Gastrocnemius medialis (tissue), 4 donors: ENCODE measurements around the gene CDH4. TPM values are rescaled to one million over a fixed set of nuclear protein-coding genes. Genes with fewer than 3 reads are reported as not detected.

Source experiments
- ATAC-seq, 2 donors: fragments of 150-250 bp; one replicate each; pipeline ENCODE4 v1.9.1; 2016
- DNase-seq, 2 donors: peaks; one replicate each; pipeline ENCODE4 v3.0.0-alpha.2; 2019
- H3K27ac ChIP-seq, 4 donors: fragments of 200-600 bp; sonication (generic); 1 replicate in 1 of 4; 2 replicates in 3 of 4; pipeline ENCODE4 v1.5.1; 2016 to 2018; ENCODE audit warnings: mild to moderate bottlenecking in 2 of 4, moderate library complexity in 1 of 4
- H3K27me3 ChIP-seq, 3 donors: fragments of 200-600 bp; sonication (generic) in 2 of 3; 1 replicate in 1 of 3; 2 replicates in 2 of 3; pipeline versions ENCODE4 v1.5.1 to v1.6.0; 2016 to 2019; ENCODE audit warnings: mild to moderate bottlenecking in 1 of 3, moderate library complexity in 1 of 3
- H3K36me3 ChIP-seq, 2 donors: fragments of 200-600 bp; sonication (generic) in 1 of 2; one replicate each; pipeline ENCODE4 v1.5.1; 2017 to 2018
- H3K4me1 ChIP-seq, 2 donors: fragments of 200-600 bp; sonication (generic) in 1 of 2; one replicate each; pipeline ENCODE4 v1.5.1; 2016 to 2017; ENCODE audit warnings: mild to moderate bottlenecking in 2 of 2
- H3K4me3 ChIP-seq, 4 donors: fragments of 200-600 bp; sonication (generic) in 3 of 4; 1 replicate in 1 of 4; 2 replicates in 3 of 4; pipeline ENCODE4 v1.5.1; 2016 to 2019; ENCODE audit warnings: mild to moderate bottlenecking in 2 of 4
- H3K9me3 ChIP-seq, 3 donors: fragments of 200-600 bp; sonication (generic) in 2 of 3; 1 replicate in 1 of 3; 2 replicates in 2 of 3; pipeline ENCODE4 v1.5.1; 2016 to 2019
- POLR2A ChIP-seq, 2 donors: fragments of 450-650 bp; IDR thresholded peaks; one replicate each; pipeline ENCODE4 v1.6.1; 2017; ENCODE audit warnings: antibody characterized with exemption in 2 of 2, mild to moderate bottlenecking in 2 of 2, moderate library complexity in 2 of 2
- in situ Hi-C, 4 donors: fragments of 200-750 bp; cut with MboI; loops; one replicate each; pipeline versions ENCODE4 v1.15.0 to v1.8.0; 2017; ENCODE audit warnings: low sequenced_read_pairs in 4 of 4
- intact Hi-C: fragments of 100-400 bp; cut with DNase I; formaldehyde crosslinking; loops from one replicate; pipeline ENCODE4 v1.15.1; 2023; ENCODE audit warnings: low total_unique reads
- total RNA-seq, 4 donors: library from RNA; depleted of rRNA; stranded (reverse); fragments of >200 nt; gene quantifications; one replicate each; pipeline versions ENCODE4 v1.1.0 to v1.2.3, GENCODE V29; 2016
- TF ChIP-seq, protein P1 (sequence below), 5 experiments: fragments of 450-650 bp in 3 of 5; fragments of 200-600 bp in 2 of 5; sonication (generic) in 2 of 5; IDR thresholded peaks in 4 of 5; conservative IDR thresholded peaks in 1 of 5; 1 replicate in 4 of 5; 2 replicates in 1 of 5; pipeline ENCODE4 v1.5.1; 2016 to 2019; ENCODE audit warnings: antibody characterized with exemption in 5 of 5, mild to moderate bottlenecking in 3 of 5, moderate library complexity in 3 of 5

The CDH4 gene
- total RNA-seq, 4 donors from 2014 or later: 0.38 to 1.2 (median 0.86) TPM

DNA sequence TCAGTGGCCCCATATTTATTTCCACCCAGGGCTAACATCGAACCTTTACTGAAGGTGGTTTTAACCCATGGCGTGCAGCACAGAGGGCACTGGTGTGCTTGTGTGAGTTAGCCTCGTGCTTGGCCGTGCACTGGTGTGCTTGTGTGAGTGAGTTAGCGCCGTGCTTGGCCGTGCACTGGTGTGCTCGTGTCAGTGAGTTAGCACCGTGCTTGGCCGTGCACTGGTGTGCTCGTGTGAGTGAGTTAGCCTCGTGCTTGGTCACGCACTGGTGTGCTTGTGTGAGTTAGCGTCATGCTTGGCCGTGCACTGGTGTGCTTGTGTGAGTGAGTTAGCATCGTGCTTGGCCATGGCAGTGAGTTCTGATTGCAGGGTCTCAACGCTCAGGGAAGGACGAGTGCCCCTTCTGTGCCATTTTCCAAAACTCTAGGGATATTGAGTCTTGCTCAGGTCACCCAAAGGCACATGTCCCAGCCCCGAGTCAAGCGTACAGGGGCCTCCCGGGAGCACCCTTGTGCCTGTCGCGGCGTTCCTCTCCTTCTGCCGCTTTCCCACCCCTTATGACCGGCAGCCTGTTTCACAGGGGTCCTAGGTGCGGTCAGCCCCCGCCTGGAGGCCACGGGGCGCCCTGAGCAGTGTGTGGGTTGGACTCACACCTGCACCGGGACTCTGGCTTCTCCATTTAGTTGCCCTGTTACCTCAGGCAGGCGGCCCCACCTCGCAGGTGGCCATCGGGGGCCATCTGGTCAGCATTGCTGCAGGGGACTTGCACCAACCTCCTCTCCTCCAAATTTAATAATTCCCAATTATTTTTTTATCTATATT is 399.1 kb downstream of the CDH4 start:
- TF ChIP-seq POLR2A (IDR thresholded peaks at IDR 0.05): no peak
- TF ChIP-seq, protein P1, sequence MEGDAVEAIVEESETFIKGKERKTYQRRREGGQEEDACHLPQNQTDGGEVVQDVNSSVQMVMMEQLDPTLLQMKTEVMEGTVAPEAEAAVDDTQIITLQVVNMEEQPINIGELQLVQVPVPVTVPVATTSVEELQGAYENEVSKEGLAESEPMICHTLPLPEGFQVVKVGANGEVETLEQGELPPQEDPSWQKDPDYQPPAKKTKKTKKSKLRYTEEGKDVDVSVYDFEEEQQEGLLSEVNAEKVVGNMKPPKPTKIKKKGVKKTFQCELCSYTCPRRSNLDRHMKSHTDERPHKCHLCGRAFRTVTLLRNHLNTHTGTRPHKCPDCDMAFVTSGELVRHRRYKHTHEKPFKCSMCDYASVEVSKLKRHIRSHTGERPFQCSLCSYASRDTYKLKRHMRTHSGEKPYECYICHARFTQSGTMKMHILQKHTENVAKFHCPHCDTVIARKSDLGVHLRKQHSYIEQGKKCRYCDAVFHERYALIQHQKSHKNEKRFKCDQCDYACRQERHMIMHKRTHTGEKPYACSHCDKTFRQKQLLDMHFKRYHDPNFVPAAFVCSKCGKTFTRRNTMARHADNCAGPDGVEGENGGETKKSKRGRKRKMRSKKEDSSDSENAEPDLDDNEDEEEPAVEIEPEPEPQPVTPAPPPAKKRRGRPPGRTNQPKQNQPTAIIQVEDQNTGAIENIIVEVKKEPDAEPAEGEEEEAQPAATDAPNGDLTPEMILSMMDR (IDR thresholded peaks at IDR 0.05 in 4 of 5, conservative IDR thresholded peaks at IDR 0.05 in 1 of 5): no peak

DNA sequence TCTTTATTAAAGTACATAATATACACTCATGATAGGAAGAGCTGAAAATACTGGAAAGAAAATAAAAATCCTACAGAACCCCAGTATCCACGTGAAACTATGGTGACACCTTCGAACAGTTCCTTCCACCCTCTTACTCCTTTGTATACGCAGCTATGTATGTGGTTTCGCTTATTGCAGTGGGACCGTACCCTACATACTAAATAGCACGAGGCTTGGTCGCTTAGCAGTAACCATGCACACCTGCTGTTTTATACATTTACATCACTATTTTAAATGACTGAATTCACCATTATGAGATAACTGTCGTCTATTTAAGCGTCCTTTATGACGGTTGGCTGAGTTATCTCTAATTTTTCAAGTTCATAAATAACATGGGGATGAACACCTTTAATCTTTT is 400.1 kb downstream of the CDH4 start:
- in situ Hi-C loops (no loop called here), intact Hi-C loops (no loop called here)
- Histone ChIP-seq H3K4me1 (no peaks in the 10 kb centered on the region), H3K9me3 (no peaks in the 10 kb centered on the region), H3K4me3 (no peak overlapping the region), H3K27ac (no peak overlapping the region), H3K36me3 (no peaks in the 10 kb centered on the region), H3K27me3 (no peaks in the 10 kb centered on the region)
- no peak for ATAC-seq
- no peak for DNase-seq
- TF ChIP-seq, protein P1 (IDR thresholded peaks at IDR 0.05 in 4 of 5, conservative IDR thresholded peaks at IDR 0.05 in 1 of 5): no peak
- TF ChIP-seq POLR2A (IDR thresholded peaks at IDR 0.05): no peak

More for the DNA sequence above, 399.1 kb downstream of the CDH4 start:
- intact Hi-C loops (no loop called here), in situ Hi-C loops (no loop called here)
- H3K4me1 ChIP-seq: no peaks in the 10 kb centered on the region
- ATAC-seq: no peak
- H3K27me3 ChIP-seq: no peaks in the 10 kb centered on the region
- no peaks in the 10 kb centered on the region for H3K9me3 ChIP-seq
- no peak for DNase-seq
- no peaks in the 10 kb centered on the region for H3K36me3 ChIP-seq
- no peak overlapping the region for H3K4me3 ChIP-seq
- no peak overlapping the region for H3K27ac ChIP-seq

DNA sequence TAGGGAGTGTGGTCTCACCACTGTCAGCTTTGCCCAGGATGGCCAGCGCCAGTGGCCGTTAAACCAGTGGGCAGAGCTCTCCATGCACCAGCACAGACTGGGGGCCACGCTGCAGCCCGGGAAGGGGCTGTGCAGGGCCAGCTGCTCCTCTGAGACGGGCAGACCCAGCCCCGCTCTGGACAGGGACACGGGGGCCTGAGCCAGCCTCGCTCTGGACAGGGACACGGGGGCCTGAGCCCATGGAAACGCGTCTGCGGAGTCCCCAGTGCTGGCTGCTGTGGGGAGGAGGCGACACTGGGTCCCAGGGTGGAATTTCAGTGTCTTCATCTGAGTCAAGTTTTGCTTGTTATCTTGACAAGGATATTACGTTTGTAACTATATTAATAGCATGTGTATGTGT is 402.7 kb downstream of the CDH4 start:
- DNase-seq (no peak), ATAC-seq (no peak)
- TF ChIP-seq POLR2A (IDR thresholded peaks at IDR 0.05): no peak
- TF ChIP-seq, protein P1 (IDR thresholded peaks at IDR 0.05 in 4 of 5, conservative IDR thresholded peaks at IDR 0.05 in 1 of 5): no peak
- Histone ChIP-seq H3K36me3 (no peaks in the 10 kb centered on the region), H3K27ac (no peak overlapping the region), H3K4me3 (no peak overlapping the region), H3K27me3 (no peaks in the 10 kb centered on the region), H3K4me1 (no peaks in the 10 kb centered on the region), H3K9me3 (no peaks in the 10 kb centered on the region)
- intact Hi-C loops (no loop called here), in situ Hi-C loops (no loop called here)

DNA sequence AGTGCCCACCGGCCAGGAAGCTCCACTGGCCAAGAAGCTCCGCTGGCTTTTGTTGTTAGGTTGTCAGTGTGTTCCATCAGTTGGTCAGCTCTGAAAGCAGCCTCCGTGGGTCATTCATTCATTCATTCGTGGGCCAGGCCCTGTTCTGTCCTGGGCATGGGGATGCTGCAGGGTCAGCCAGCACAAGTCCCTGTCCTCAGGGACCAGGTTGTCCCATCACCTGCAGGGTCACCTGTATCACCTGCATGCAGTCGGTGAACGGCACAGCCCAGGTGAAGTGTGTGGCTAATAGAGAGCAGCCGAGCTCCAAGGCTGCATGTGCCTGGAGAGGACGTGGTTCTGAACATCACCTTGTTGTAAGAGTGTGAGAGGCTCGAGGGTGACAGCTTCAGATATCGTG is 403.5 kb downstream of the CDH4 start:
- no peak for ATAC-seq
- no peaks in the 10 kb centered on the region for H3K9me3 ChIP-seq
- intact Hi-C loops (no loop called here), in situ Hi-C loops (no loop called here)
- H3K27ac ChIP-seq: no peak overlapping the region
- H3K36me3 ChIP-seq: no peaks in the 10 kb centered on the region
- TF ChIP-seq, protein P1 (IDR thresholded peaks at IDR 0.05 in 4 of 5, conservative IDR thresholded peaks at IDR 0.05 in 1 of 5): no peak
- TF ChIP-seq POLR2A (IDR thresholded peaks at IDR 0.05): no peak
- no peaks in the 10 kb centered on the region for H3K27me3 ChIP-seq
- no peak overlapping the region for H3K4me3 ChIP-seq
- no peak for DNase-seq
- H3K4me1 ChIP-seq: no peaks in the 10 kb centered on the region
